Ascending aorta (tissue), 2 donors: ENCODE measurements around the gene MRPL9. TPM values are rescaled to one million over a fixed set of nuclear protein-coding genes. Genes with fewer than 3 reads are reported as not detected.
"Not testable (repeated sequence)": the region's sequence is repeated elsewhere in the genome, so short reads cannot be mapped to it uniquely, and the experiment has no call there.

Experiments used
- DNase-seq, 2 donors: peaks; one replicate each; pipeline ENCODE4 v3.0.0-alpha.2; 2019; ENCODE audit warnings: low spot score in 2 of 2
- H3K27ac ChIP-seq, 2 donors: fragments of 200-600 bp; sonication (generic); one replicate each; pipeline ENCODE4 v1.5.1; 2016 to 2017; ENCODE audit warnings: mild to moderate bottlenecking in 1 of 2
- H3K27me3 ChIP-seq: fragments of 200-600 bp; sonication (generic); one replicate; pipeline ENCODE4 v1.5.1; 2017
- H3K36me3 ChIP-seq, 2 donors: fragments of 200-600 bp; sonication (generic); one replicate each; pipeline ENCODE4 v1.5.1; 2016
- H3K4me1 ChIP-seq, 2 donors: fragments of 200-600 bp; sonication (generic); one replicate each; pipeline ENCODE4 v1.5.1; 2016 to 2017; ENCODE audit warnings: mild to moderate bottlenecking in 1 of 2
- H3K4me3 ChIP-seq, 2 donors: fragments of 200-600 bp; sonication (generic); one replicate each; pipeline ENCODE4 v1.5.1; 2016 to 2017; ENCODE audit warnings: mild to moderate bottlenecking in 1 of 2
- H3K9me3 ChIP-seq, 2 donors: fragments of 200-600 bp; sonication (generic); one replicate each; pipeline ENCODE4 v1.5.1; 2016
- CTCF ChIP-seq, 3 experiments: fragments of 200-600 bp in 2 of 3; fragments of 450-650 bp in 1 of 3; sonication (generic) in 2 of 3; IDR thresholded peaks; one replicate each; pipeline ENCODE4 v1.5.1; 2016 to 2019; ENCODE audit warnings: antibody characterized with exemption in 3 of 3, mild to moderate bottlenecking in 1 of 3, moderate library complexity in 1 of 3
- intact Hi-C: fragments of 100-400 bp; cut with DNase I; formaldehyde crosslinking; loops from one replicate; pipeline ENCODE4 v1.15.1; 2023
- total RNA-seq: library from RNA; depleted of rRNA; stranded (reverse); fragments of >200 nt; gene quantifications from one replicate; pipeline ENCODE4 v1.1.0, GENCODE V29; 2016

Gene MRPL9
- total RNA-seq, 1 donor from 2014 or later, result 64.8 TPM

- no peaks in the 10 kb centered on the region for H3K9me3 ChIP-seq
- H3K4me1 ChIP-seq, result no peaks in the 10 kb centered on the region
- H3K4me3 ChIP-seq, result no peak overlapping the region
- intact Hi-C loops, result no loop called here
- H3K36me3 ChIP-seq, result peaks cover 7 to 31% of the 10 kb centered on the region in 2 donors
- no peaks in the 10 kb centered on the region for H3K27me3 ChIP-seq
- TF ChIP-seq CTCF (IDR thresholded peaks at IDR 0.05), result no peak
- no peak for DNase-seq
- H3K27ac ChIP-seq, result no peak overlapping the region
Measured at GRCh38 chr1:151775894-151776664, 12.8 kb upstream of the MRPL9 start.

DNA sequence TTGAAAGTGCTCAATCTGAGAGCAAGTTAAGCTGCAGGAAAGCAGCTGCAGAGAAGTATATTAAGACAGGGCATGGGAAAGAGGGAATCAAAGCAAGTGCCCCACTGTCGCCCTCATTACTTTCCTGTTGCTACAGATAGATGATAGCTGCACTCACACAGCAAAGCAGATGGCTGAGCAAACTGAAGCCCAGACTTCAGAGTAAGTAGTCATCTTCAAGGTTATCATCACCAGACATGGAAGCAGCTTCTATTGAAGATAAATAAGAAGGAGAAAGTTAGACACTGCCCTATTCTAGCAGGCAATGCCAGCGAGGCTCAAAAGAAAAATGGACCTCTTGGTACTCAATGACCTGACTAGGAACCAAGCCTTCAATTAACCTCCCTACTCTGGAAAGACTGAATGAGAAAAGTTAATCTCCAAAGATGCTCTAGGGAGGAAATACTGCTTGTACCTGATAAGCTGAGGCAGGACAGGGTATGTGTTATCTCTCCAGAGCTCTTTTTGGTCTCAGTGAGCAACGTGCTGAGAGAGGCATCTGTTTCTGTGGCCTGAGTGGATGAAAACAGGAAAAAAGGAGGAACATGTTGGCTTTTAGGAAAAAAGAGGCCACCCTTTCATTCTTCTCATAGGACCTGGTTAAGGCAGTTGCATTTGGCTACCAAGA, 11.1 kb upstream of the MRPL9 start:
- peaks cover 7 to 31% of the 10 kb centered on the region in 2 donors for H3K36me3 ChIP-seq
- no peaks in the 10 kb centered on the region for H3K4me1 ChIP-seq
- no peak for DNase-seq
- no peaks in the 10 kb centered on the region for H3K9me3 ChIP-seq
- intact Hi-C loops, result no loop called here
- H3K27ac ChIP-seq, result no peak overlapping the region
- TF ChIP-seq CTCF (IDR thresholded peaks at IDR 0.05), result no peak
- H3K4me3 ChIP-seq, result no peak overlapping the region
- H3K27me3 ChIP-seq, result no peaks in the 10 kb centered on the region

DNA sequence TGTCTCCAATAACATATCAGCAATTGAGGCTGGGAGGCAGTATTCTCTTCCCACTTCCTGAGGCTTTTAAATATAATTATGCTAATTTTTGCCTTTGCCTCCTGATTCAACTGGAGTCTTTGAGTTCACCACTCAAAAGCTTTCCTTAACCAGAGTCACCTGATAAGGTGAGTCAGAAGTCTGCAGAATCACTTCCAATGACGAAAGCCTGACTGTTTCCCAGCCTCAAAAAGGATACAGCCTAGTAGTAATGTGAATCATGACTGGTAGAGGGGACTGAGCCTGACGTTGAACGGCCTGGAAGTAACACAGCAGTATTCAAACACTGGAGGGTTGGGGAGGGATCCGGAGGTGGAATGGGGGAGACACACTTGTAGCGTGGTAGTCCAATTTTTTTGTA, 10.4 kb upstream of the MRPL9 start:
- no peak for DNase-seq
- intact Hi-C loops, result no loop called here
- no peak for TF ChIP-seq CTCF (IDR thresholded peaks at IDR 0.05)
- H3K9me3 ChIP-seq, result no peaks in the 10 kb centered on the region
- no peaks in the 10 kb centered on the region for H3K27me3 ChIP-seq
- peaks cover 6 to 27% of the 10 kb centered on the region in 2 donors for H3K36me3 ChIP-seq
- no peak overlapping the region for H3K27ac ChIP-seq
- no peaks in the 10 kb centered on the region for H3K4me1 ChIP-seq
- no peak overlapping the region for H3K4me3 ChIP-seq

DNA sequence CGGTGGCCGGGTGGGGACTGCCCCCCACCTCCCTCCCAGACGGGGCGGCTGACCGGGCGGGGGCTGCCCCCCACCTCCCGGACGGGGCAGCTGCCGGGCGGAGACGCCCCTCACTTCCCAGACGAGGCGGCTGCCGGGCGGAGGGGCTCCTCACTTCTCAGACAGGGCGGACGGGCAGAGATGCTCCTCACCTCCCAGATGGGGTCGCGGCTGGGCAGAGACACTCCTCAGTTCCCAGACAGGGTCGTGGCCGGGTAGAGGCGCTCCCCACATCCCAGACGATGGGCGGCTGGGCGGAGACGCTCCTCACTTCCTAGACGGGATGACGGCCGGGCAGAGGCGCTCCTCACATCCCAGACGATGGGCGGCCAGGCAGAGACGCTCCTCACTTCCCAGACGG, 6.0 kb upstream of the MRPL9 start:
- H3K27ac ChIP-seq, H3K27me3 ChIP-seq, H3K36me3 ChIP-seq, H3K4me1 ChIP-seq, H3K4me3 ChIP-seq, H3K9me3 ChIP-seq, DNase-seq, intact Hi-C loops: not testable (repeated sequence)

DNA sequence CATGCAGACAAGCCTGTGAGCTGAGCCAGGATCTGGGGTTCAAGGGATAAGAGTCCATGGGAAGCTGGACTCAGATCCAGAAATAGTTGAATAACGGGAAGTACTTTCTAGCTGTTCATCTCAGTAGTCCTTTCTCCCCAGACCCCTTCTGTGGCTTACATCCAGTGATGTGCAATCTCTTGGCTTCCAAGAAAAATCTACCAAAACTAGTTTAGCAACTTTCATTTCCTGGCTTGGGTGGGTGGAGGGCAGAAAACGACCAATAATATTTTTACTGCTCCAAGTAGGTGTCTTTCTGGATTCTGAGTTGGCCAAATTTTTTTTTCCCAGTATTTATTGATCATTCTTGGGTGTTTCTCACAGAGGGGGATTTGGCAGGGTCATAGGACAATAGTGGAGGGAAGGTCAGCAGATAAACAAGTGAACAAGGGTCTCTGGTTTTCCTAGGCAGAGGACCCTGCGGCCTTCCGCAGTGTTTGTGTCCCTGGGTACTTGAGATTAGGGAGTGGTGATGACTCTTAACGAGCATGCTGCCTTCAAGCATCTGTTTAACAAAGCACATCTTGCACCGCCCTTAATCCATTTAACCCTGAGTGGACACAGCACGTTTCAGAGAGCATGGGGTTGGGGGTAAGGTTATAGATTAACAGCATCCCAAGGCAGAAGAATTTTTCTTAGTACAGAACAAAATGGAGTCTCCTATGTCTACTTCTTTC, 5.2 kb upstream of the MRPL9 start:
- intact Hi-C loops, H3K27me3 ChIP-seq, H3K27ac ChIP-seq, H3K36me3 ChIP-seq, H3K4me1 ChIP-seq, H3K4me3 ChIP-seq, H3K9me3 ChIP-seq, DNase-seq: not testable (repeated sequence)

DNA sequence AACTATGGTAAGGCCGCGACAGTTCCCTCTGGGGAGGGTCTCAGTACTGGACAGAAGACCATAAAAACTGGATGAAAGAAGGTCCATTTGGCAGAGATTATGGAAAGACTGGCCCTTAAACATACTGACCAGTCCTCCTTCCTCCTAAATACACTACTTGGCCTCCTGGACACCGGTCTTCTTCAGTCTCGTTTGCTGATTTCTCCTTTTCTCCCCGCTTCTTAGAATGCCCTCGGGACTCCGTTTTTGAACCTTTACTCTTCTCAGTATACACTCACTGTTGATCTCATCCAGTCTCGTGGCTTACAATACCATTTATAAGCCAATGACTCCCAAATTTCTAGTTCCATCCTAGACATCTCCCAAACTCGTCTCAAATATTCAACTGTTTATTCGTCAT, 694 bp upstream of the MRPL9 start:
- DNase-seq, result no peak
- Histone ChIP-seq H3K27ac (peak overlapping the region; percentile 84 to 95), H3K4me1 (peaks cover 0 to 7% of the 10 kb centered on the region in 2 donors), H3K27me3 (no peaks in the 10 kb centered on the region), H3K4me3 (peak overlapping the region; percentile 79 to 91), H3K36me3 (peaks cover 8 to 22% of the 10 kb centered on the region in 2 donors), H3K9me3 (no peaks in the 10 kb centered on the region)
- intact Hi-C loops, result no loop called here
- TF ChIP-seq CTCF (IDR thresholded peaks at IDR 0.05), result no peak
